Smooth muscle cell (in vitro differentiated cells): ENCODE data around the gene KIF2A. TPM values are rescaled to one million over a fixed set of nuclear protein-coding genes. Genes with fewer than 3 reads are reported as not detected.

Source experiments
- DNase-seq: peaks from one replicate; lab custom pipeline; 2025; ENCODE audit not compliant: unreplicated experiment; lab: John Stamatoyannopoulos, UW
- H2AFZ ChIP-seq: fragments of 200-600 bp; sonication (generic); 2 replicates; pipeline ENCODE4 v1.6.0; 2016; ENCODE audit warnings: antibody characterized with exemption, low read depth, mild to moderate bottlenecking
- H3F3A ChIP-seq: fragments of 200-600 bp; sonication (generic); 2 replicates; pipeline ENCODE4 v1.6.0; 2017; ENCODE audit warnings: antibody characterized with exemption, low read depth
- H3K27ac ChIP-seq: fragments of 200-600 bp; sonication (generic); 2 replicates; pipeline ENCODE4 v1.5.1; 2016; ENCODE audit warnings: low read depth, mild to moderate bottlenecking
- H3K27me3 ChIP-seq: fragments of 200-600 bp; sonication (generic); 2 replicates; pipeline ENCODE4 v1.6.1; 2016; ENCODE audit warnings: low read depth, mild to moderate bottlenecking
- H3K36me3 ChIP-seq: fragments of 200-600 bp; sonication (generic); 2 replicates; pipeline ENCODE4 v1.5.1; 2016; ENCODE audit warnings: low read depth
- H3K4me1 ChIP-seq: fragments of 200-600 bp; sonication (generic); 2 replicates; pipeline ENCODE4 v1.5.1; 2016; ENCODE audit warnings: low read depth
- H3K4me2 ChIP-seq: fragments of 200-600 bp; sonication (generic); 2 replicates; pipeline ENCODE4 v1.6.0; 2016; ENCODE audit warnings: mild to moderate bottlenecking
- H3K4me3 ChIP-seq: fragments of 200-600 bp; sonication (generic); 2 replicates; pipeline ENCODE4 v1.5.1; 2016; ENCODE audit warnings: mild to moderate bottlenecking
- H3K79me2 ChIP-seq: fragments of 200-600 bp; sonication (generic); 2 replicates; pipeline ENCODE4 v1.6.0; 2016; ENCODE audit warnings: low read depth, mild to moderate bottlenecking
- H3K9ac ChIP-seq: fragments of 200-600 bp; sonication (generic); 2 replicates; pipeline ENCODE4 v1.6.0; 2016; ENCODE audit warnings: low read depth
- H3K9me3 ChIP-seq: fragments of 200-600 bp; sonication (generic); replicated peaks from 2 replicates; pipeline ENCODE4 v1.5.1; 2016; ENCODE audit warnings: low read depth
- H4K20me1 ChIP-seq: fragments of 200-600 bp; sonication (generic); 2 replicates; pipeline ENCODE4 v1.6.0; 2016; ENCODE audit warnings: low read depth
- CTCF ChIP-seq: fragments of 200-600 bp; sonication (generic); IDR thresholded peaks from 2 replicates; pipeline ENCODE4 v1.5.1; 2017; ENCODE audit warnings: borderline replicate concordance, mild to moderate bottlenecking, antibody characterized with exemption; ENCODE audit not compliant: insufficient read depth, poor library complexity, severe bottlenecking
- WGBS: methylation state at CpG from one replicate; pipeline ENCODE4 v1.1.7; 2016; ENCODE audit warnings: low lambda C conversion rate; 5-methylcytosine and 5-hydroxymethylcytosine counted together
- polyA plus RNA-seq: library from polyadenylated mRNA; unstranded; fragments of >200 nt; fragmentation: Nextera tagmentation; extraction: Ambion mirVana; gene quantifications from 2 replicates; pipeline ENCODE4 v1.2.1, GENCODE V29; 2016
- total RNA-seq: library from RNA; depleted of rRNA; stranded (reverse); fragments of >200 nt; gene quantifications from 2 replicates; pipeline ENCODE4 v1.2.3, GENCODE V29; 2014

The KIF2A gene
- total and polyA plus RNA-seq, 2 experiments from 2014 or later = 34.4 to 89.2 TPM

- DNase-seq = no peak
- Histone ChIP-seq H3K4me1 (peaks cover 10% of the 10 kb centered on the region), H4K20me1 (peaks cover 7% of the 10 kb centered on the region), H3K9ac (peak overlapping the region; percentile 94), H3K36me3 (no peaks in the 10 kb centered on the region), H3K27ac (no peak overlapping the region), H3K27me3 (no peaks in the 10 kb centered on the region), H3K4me3 (peak overlapping the region; percentile 89), H3K4me2 (peak overlapping the region; percentile 96), H3F3A (no peaks in the 10 kb centered on the region), H3K79me2 (peaks cover 56% of the 10 kb centered on the region), H3K9me3 (no peaks in the 10 kb centered on the region), H2AFZ (no peak overlapping the region)
- TF ChIP-seq CTCF = no peak
- 74% methylated on average over 3 of the region's 3 CpGs for WGBS
Observed at GRCh38 chr5:62413711-62414110, 107.7 kb downstream of the KIF2A start.

GRCh38 chr5:62418462-62419076 lies 112.6 kb downstream of the KIF2A start:
- Histone ChIP-seq H3F3A (no peaks in the 10 kb centered on the region), H3K9ac (no peak overlapping the region), H3K27me3 (no peaks in the 10 kb centered on the region), H3K79me2 (peaks cover 80% of the 10 kb centered on the region), H3K4me2 (no peak overlapping the region), H2AFZ (no peak overlapping the region), H3K4me3 (no peak overlapping the region), H3K36me3 (no peaks in the 10 kb centered on the region), H3K9me3 (no peaks in the 10 kb centered on the region), H3K4me1 (peaks cover 6% of the 10 kb centered on the region), H3K27ac (no peak overlapping the region), H4K20me1 (peaks cover 17% of the 10 kb centered on the region)
- TF ChIP-seq CTCF = no peak
- no peak for DNase-seq
- 96% methylated on average over 4 of the region's 4 CpGs for WGBS

- no peaks in the 10 kb centered on the region for H3K9me3 ChIP-seq
- no peak overlapping the region for H3K4me3 ChIP-seq
- peaks cover 69% of the 10 kb centered on the region for H3K79me2 ChIP-seq
- no peaks in the 10 kb centered on the region for H3K4me1 ChIP-seq
- H3K9ac ChIP-seq = no peak overlapping the region
- no peaks in the 10 kb centered on the region for H3F3A ChIP-seq
- H3K36me3 ChIP-seq = no peaks in the 10 kb centered on the region
- no peaks in the 10 kb centered on the region for H3K27me3 ChIP-seq
- peaks cover 18% of the 10 kb centered on the region for H4K20me1 ChIP-seq
- H3K4me2 ChIP-seq = no peak overlapping the region
- H2AFZ ChIP-seq = no peak overlapping the region
- H3K27ac ChIP-seq = no peak overlapping the region
- 97% methylated on average over 3 of the region's 3 CpGs for WGBS
- no peak for DNase-seq
- no peak for TF ChIP-seq CTCF
Observed at GRCh38 chr5:62419609-62420008, 113.6 kb downstream of the KIF2A start.

- no peak overlapping the region for H3K9ac ChIP-seq
- no peak overlapping the region for H3K27ac ChIP-seq
- 91% methylated on average over 1 of the region's 1 CpG for WGBS
- peaks cover 29% of the 10 kb centered on the region for H4K20me1 ChIP-seq
- H3K4me1 ChIP-seq = no peaks in the 10 kb centered on the region
- no peaks in the 10 kb centered on the region for H3F3A ChIP-seq
- TF ChIP-seq CTCF = no peak
- H3K36me3 ChIP-seq = no peaks in the 10 kb centered on the region
- no peaks in the 10 kb centered on the region for H3K27me3 ChIP-seq
- no peaks in the 10 kb centered on the region for H3K9me3 ChIP-seq
- H3K4me2 ChIP-seq = no peak overlapping the region
- DNase-seq = no peak
- no peak overlapping the region for H2AFZ ChIP-seq
- H3K4me3 ChIP-seq = no peak overlapping the region
- peaks cover 66% of the 10 kb centered on the region for H3K79me2 ChIP-seq
Observed at GRCh38 chr5:62421414-62421813, 115.4 kb downstream of the KIF2A start.
